T-helper 9 cell (primary cell): ENCODE measurements around the gene HMX2.

Experiments
- DNase-seq: peaks from one replicate; pipeline ENCODE4 v3.0.0-alpha.2; 2020

Gene HMX2

GRCh38 chr10:123139521-123140163 lies 8.3 kb upstream of the HMX2 start:
- DNase-seq, result no peak

- no peak for DNase-seq
These were observed 7.6 kb upstream of the HMX2 start for GRCh38 chr10:123140164-123140982.

GRCh38 chr10:123140983-123141390 lies 6.9 kb upstream of the HMX2 start:
- no peak for DNase-seq

- DNase-seq, result no peak
These were observed 5.9 kb upstream of the HMX2 start for GRCh38 chr10:123141791-123142700.

GRCh38 chr10:123142701-123143161 lies 5.2 kb upstream of the HMX2 start:
- no peak for DNase-seq

- no peak for DNase-seq
These were observed 4.6 kb upstream of the HMX2 start for GRCh38 chr10:123143162-123143824.

DNA sequence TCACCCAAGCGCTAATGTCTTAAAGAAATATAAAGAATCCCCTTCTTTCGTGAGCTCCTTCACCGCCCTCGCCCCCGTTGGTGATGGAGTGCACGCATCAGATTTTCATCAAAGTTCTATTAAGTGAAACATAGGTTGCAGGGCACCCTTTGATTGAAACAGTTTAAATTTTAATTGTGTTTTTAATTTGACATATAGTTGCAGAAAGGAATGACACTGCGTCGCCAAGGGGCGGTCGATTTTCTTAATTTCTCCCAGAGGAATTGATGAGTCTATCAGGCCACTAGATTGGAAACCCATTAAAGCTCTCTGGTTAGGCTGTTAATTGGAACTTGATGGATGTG lies 4.1 kb upstream of the HMX2 start:
- DNase-seq, result no peak

DNA sequence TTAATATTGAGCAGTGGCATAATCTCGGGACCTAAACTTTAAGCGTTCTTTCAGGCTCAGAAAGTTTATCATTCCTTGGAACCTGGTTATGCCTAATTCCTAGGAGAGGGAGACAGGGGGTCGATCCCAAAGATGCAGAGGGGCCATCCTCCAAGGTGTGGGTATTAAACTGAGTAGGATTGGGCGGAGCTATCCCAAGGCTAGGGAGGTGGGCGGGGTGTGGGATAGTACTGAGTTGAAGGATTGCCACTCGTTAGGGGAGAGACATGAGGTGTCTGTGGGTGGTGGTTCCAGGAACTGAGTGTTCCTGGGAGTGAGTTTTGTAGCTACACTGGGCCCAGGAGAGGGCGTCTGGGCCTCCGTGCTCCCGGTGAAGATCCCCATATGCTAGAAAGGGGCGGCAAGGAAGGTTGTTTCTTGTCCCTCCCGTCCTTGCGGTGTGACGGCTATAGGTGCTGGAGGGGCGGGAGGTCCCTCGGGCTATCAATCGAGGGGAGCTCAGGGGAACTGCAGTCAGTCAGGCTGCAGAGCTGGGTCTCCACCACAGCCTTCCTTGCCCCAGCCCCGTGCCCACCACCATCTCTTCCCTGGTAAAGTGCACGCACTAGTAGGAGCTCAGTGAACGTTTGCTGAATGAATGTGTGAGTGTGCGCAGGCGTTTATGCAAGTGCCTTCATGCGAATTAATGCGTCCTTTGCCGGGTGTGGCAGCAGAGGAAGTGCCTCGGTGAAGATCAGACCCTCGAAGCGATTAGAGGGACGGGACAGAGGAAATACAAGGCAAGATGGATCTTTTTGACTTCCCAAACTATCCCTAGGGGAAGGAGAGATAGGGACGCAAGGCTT lies 3.0 kb upstream of the HMX2 start:
- no peak for DNase-seq

DNA sequence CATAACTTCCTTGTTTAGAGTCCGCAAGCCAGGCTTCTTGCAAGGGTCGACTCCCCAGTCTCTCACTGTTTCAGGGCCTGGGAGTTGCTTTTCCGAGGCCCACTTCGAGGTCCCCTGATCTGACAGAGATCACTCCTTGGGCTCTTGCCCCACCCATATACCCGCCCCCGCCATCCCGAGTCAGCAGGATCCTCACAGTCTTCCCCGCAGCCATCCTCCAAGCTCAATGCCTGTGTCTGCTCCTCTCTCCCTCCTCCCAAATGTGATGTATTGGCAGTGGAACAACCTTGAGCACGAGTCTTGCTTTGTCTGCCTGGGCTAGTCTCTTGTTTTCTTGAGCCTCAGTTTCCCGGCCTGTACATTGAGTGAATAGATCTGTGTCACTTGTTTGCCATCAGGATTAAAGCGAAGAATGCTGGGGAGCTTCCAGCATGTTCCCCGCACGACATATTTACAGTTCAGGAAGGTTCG lies 2.4 kb upstream of the HMX2 start:
- DNase-seq, result no peak

DNA sequence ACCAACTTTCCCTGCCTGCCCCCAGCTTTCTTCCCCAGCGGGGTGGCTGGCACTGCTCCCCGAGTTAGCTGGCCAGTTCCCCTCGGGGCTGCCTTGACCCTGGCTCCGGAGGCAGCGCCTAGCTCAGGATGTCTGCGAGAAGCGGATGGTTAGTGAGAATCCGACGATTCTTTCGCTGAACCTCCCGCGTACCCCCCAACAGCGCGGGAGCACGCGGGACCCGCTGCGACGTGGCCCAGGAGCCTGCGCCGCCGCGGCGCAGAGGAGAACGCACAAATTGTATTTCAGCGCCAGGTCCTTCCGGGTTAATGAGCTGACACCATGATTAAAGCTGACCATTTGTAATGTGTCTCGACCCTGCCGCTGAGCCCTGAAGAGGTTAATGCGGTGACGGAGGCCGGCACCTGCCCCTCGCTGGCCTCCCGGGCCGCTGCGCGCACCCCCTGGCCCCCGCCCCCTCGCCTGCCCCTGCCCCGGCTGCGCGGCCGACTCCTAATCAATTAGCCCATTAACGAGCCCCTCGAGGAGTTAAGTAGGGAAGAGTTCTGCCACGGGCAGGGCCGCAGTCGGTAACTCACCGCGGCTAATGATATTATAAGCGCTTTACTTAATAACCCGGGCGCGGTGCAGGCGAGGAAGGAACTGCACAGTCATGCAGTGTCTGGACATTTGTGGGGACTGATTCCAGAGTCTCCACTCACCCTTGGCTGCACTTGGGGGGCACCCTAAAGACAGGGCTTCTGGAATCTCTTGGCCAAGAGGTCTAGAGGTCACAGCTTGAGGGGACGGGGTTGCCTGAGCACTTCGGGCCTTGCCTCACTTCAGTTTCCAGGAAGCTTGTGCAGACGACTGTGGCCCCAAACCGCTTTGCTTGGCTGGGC lies 1.7 kb upstream of the HMX2 start:
- DNase-seq, result no peak

DNA sequence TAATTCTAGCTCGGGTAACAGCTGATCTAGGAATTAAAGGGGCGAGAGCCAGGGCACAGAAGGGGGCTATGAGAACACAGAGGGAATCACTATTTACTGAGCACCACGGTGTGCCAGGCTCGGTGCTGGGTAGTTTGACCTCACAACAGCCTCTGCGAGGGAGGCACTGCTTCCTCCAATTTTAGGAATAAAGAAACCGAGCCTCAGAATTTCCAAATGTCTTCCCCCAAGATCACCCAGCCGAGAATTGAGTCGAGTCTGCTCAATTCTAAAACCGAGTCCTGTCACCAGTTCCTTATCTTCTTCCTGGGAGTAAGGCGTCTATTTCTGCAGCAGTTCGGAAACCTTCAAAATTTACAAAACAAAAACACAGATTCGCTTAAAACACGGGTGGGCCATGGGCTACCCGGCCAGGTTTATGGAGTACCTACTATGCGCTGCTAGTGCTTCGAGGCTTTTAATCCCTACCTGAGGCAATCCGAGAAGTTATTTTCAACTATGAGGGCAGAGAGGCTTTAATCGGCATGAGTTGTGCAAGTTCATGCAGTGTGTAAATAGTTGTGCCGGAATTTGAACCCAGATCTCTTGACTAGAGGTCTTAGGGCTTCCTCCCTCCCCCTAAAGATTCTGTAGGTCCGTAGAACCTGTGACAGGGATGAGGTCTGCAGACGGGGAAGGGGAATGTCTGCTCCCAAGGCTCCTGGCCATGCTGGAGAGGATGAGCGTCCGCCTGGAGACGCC lies 872 bp upstream of the HMX2 start:
- DNase-seq, result no peak

DNA sequence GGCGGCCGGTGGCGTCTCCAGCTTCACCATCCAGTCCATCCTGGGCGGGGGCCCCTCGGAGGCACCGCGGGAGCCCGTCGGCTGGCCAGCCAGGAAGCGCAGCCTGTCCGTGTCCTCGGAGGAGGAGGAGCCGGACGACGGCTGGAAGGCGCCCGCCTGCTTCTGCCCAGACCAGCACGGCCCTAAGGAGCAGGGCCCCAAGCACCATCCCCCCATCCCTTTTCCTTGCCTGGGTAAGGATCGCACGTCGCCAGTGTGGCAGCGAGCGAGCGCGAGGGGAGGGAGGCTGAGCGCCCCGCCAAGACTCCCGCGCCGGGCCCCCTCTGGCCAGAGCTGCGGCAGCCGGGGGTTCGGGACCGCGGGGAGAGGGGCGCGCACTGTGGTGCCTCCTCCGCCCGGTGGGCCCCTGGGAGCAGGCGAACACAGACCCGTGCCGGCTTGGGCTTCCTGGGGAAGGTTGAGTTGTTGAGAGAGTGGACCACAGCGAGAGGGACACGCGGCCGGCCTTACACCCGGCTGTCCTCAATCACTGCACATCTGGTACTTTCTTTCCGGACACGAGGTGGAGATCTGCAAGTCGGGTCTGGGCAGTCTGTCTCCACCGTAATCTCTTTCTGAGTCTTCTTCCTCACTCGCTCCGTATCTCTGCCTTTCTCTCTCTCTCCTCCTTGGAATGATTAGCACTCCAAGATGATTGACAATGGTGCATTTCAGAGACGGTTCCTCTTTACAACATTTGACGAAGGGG lies 652 bp downstream of the HMX2 start:
- DNase-seq, result no peak

- DNase-seq, result no peak
These were observed 1.2 kb downstream of the HMX2 start for GRCh38 chr10:123149162-123149567.

- no peak for DNase-seq
These were observed 1.8 kb downstream of the HMX2 start for GRCh38 chr10:123149568-123150270.

DNA sequence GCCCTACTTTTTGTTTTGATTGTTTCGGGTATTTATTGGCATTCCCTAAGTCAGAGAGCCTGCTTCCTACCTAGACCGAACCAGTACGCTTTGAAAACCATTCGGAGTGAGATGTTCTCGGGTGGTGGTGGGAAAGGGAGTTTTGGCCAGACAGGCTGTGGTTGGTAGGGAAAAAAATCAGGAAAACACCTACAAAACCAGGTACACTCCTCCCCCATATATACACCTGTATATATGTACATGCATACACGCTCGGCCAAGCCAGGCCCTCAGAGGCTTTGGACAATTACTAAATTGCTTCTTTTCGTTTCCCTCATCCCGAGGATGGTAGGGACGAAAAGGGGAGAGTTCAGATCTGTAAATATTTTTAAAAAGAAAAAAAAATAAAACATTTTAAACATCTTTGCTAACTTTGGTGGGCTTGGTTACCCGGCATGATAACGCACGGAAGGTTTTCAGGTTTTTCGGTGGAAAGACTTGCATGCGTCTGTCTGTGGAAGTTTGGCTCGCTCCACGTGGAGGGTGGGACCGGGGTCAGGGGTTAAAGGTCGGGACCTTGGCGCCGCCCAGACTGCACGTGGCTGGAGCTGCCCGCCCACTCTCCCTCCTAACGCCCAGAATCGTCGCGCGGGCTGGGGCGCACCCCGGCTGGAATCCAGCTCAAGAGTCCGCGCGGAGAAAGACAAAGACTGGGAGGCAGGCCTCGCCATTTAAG lies 2.5 kb downstream of the HMX2 start:
- no peak for DNase-seq

DNA sequence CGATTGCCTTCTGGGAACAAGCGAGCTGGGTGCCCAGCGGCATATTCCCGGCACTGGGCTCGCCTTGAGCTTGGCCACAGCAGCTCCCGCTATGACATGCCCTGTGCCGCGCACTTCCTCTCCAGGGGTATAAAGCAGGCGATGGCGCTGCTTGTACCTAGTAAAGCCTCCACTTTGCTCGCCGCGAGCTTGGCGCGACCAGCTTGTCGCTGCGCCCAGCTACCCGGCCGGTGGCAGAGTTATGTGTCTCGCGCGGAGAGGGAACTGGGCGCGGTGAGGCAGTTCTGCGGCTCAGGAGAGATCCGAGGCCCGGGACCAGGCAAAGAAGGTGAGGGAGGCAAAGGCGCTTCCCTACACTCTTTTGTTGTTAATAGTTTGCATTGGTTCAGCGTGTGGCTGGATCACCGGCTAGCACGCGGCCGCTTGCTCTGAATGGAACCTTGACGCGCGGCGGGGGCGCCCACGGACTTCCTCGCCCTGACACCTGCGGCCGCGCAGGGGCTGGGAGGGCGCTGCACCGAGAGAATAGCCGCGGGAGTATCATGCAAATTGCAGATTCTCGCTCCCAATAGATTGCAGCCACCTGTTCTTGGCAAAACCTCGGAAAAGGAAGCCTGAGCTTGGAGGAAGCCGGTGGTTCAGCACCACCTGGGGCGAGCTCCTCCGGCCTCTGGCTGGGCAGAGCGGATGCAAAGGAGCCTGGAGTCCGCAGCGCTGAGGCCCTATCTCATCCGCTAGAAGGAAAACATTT lies 3.2 kb downstream of the HMX2 start:
- no peak for DNase-seq

- DNase-seq, result no peak
These were observed 3.8 kb downstream of the HMX2 start for GRCh38 chr10:123151737-123152135.
